ENCODE measurements around the gene NOP56.

NOP56 gene

GRCh38 chr20:2703716-2704475 lies 51.5 kb downstream of the NOP56 start:
- DNase-seq: no peak

- no peak for DNase-seq
Observed at GRCh38 chr20:2705931-2706645, 53.7 kb downstream of the NOP56 start.

GRCh38 chr20:2706688-2707352 lies 54.4 kb downstream of the NOP56 start:
- DNase-seq: no peak

GRCh38 chr20:2707353-2708072 lies 55.1 kb downstream of the NOP56 start:
- no peak for DNase-seq
